Dendritic cell treated with granulocyte-macrophage colony-stimulating factor and Interleukin-4, amounts not matched to agents 40 ng/mL and 50 ng/mL, for 4 days (primary cell): ENCODE data around the gene RPH3AL.
"Not testable (repeated sequence)": the region's sequence is repeated elsewhere in the genome, so short reads cannot be mapped to it uniquely, and the experiment has no call there.

Experiments used
- H3K27ac Mint-ChIP-seq: one replicate; pipeline ENCODE4 v1.8.0; 2022; ENCODE audit warnings: mild to moderate bottlenecking, mixed read lengths
- H3K27me3 Mint-ChIP-seq: one replicate; pipeline ENCODE4 v1.8.0; 2022; ENCODE audit warnings: mild to moderate bottlenecking, mixed read lengths
- H3K36me3 Mint-ChIP-seq: one replicate; pipeline ENCODE4 v1.8.0; 2022; ENCODE audit warnings: low read depth, mixed read lengths
- H3K4me1 Mint-ChIP-seq: one replicate; pipeline ENCODE4 v1.8.0; 2022; ENCODE audit warnings: low read depth, mixed read lengths
- H3K4me3 Mint-ChIP-seq: one replicate; pipeline ENCODE4 v1.8.0; 2022; ENCODE audit warnings: mild to moderate bottlenecking, moderate library complexity, mixed read lengths
- H3K9me3 Mint-ChIP-seq: one replicate; pipeline ENCODE4 v1.8.0; 2022; ENCODE audit warnings: mixed read lengths
- intact Hi-C: fragments of 100-400 bp; cut with micrococcal nuclease; formaldehyde crosslinking; loops from one replicate; pipeline ENCODE4 v1.15.0; 2022

The RPH3AL gene

GRCh38 chr17:249236-249993 lies 103.2 kb downstream of the RPH3AL start:
- intact Hi-C loops, result no loop called here
- H3K27me3 Mint-ChIP-seq, result peaks cover 9% of the 10 kb centered on the region
- no peak overlapping the region for H3K4me3 Mint-ChIP-seq
- no peak overlapping the region for H3K27ac Mint-ChIP-seq
- H3K36me3 Mint-ChIP-seq, result no peaks in the 10 kb centered on the region
- H3K4me1 Mint-ChIP-seq, result no peaks in the 10 kb centered on the region
- H3K9me3 Mint-ChIP-seq, result no peaks in the 10 kb centered on the region

DNA sequence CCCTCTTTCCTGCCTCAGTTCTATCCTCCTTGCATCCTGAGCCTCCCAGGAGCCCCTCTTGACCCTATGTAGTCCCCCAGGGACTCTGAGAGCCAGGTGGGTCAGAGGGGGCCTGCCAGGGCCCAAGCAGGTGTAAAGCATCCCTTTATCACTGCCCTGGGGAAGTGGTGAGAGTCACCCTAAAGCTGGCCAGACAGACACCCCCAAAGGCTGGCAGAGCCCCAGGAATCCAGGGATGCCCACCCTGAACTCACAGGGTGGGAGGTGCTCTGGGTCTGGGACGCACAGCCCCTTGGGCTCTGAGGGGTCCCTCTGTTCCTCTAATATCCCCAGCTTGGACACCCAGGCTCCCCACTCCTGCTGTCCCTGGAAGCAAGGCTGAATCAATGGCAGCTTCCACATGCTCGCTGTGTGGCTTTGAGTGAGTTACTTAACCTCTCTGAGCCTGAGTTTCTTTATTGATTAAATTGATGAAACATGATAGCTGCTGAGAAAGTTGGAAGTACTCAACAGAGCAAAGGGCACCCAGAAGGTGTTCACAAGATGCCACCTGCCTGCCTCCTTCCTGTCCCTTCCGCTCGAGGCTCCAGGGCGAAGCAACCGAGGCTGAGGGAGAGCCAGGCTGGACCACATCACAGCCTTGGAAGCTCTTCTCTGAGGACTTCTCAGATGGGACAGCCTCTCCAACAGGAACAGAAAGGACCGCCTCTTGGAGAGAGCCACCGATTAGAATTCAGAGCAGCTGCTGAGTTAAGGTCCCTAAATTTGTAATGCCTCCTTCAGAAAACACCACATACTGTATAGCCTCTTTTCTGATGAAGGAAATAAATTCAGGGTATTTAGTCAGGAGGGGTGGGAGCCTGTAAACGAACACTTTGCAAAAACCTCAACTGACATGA lies 104.0 kb downstream of the RPH3AL start:
- Mint-ChIP-seq H3K27ac (no peak overlapping the region), H3K27me3 (peaks cover 9% of the 10 kb centered on the region), H3K9me3 (no peaks in the 10 kb centered on the region), H3K4me3 (no peak overlapping the region), H3K36me3 (no peaks in the 10 kb centered on the region), H3K4me1 (peaks cover 4% of the 10 kb centered on the region)
- intact Hi-C loops, result no loop called here

DNA sequence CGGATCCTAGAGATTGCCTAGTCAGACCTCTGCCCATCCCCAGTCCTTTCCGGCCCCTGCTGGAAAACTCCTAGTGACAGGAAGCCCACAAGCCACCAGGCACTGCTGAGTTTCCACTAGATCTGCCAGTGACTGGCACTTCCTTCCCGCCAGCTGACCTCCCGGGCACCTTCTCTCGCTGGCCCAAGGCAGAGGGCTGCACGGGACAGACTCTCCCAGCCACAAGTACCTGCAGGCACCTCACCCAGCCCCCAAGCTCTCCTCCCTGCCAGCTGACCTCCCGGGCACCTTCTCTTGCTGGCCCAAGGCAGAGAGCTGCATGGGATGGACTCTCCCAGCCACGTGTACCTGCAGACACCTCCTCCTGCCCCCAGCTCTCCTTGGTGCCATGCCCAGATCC lies 104.8 kb downstream of the RPH3AL start:
- no peaks in the 10 kb centered on the region for H3K36me3 Mint-ChIP-seq
- H3K27me3 Mint-ChIP-seq, result peaks cover 9% of the 10 kb centered on the region
- intact Hi-C loops, result no loop called here
- no peaks in the 10 kb centered on the region for H3K9me3 Mint-ChIP-seq
- H3K4me1 Mint-ChIP-seq, result peaks cover 9% of the 10 kb centered on the region
- no peak overlapping the region for H3K27ac Mint-ChIP-seq
- H3K4me3 Mint-ChIP-seq, result no peak overlapping the region

- peaks cover 9% of the 10 kb centered on the region for H3K4me1 Mint-ChIP-seq
- H3K36me3 Mint-ChIP-seq, result no peaks in the 10 kb centered on the region
- H3K27ac Mint-ChIP-seq, result no peak overlapping the region
- intact Hi-C loops, result no loop called here
- no peak overlapping the region for H3K4me3 Mint-ChIP-seq
- no peaks in the 10 kb centered on the region for H3K9me3 Mint-ChIP-seq
- peaks cover 9% of the 10 kb centered on the region for H3K27me3 Mint-ChIP-seq
Observed at GRCh38 chr17:246851-247421, 105.7 kb downstream of the RPH3AL start.

GRCh38 chr17:246226-246625 lies 106.4 kb downstream of the RPH3AL start:
- no peaks in the 10 kb centered on the region for H3K36me3 Mint-ChIP-seq
- no peak overlapping the region for H3K27ac Mint-ChIP-seq
- peaks cover 9% of the 10 kb centered on the region for H3K27me3 Mint-ChIP-seq
- H3K4me3 Mint-ChIP-seq, result no peak overlapping the region
- intact Hi-C loops, result no loop called here
- no peaks in the 10 kb centered on the region for H3K9me3 Mint-ChIP-seq
- peaks cover 9% of the 10 kb centered on the region for H3K4me1 Mint-ChIP-seq

GRCh38 chr17:245611-246010 lies 107.0 kb downstream of the RPH3AL start:
- no peaks in the 10 kb centered on the region for H3K36me3 Mint-ChIP-seq

DNA sequence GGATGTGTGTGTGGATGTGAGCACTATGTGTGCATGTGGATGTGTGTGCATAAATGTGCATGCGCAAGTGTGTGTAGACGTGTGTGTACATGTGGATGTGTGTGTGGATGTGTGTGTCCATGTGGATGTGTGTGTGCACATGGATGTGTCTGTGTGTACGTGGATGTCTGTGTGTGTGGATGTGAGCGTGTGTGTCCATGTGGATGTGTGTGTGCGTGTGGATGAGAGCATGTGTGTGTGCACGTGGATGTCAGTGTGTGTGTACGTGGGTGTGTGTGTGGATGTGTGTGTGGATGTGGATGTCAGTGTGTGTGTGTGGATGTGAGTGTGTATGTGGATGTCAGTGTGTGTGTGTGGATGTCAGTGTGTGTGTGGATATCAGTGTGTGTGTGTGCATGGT lies 107.6 kb downstream of the RPH3AL start:
- intact Hi-C loops, result no loop called here

More at GRCh38 chr17:245611-246010, 107.0 kb downstream of the RPH3AL start:
- intact Hi-C loops, result no loop called here
- H3K4me3 Mint-ChIP-seq, result no peak overlapping the region
- H3K27me3 Mint-ChIP-seq, result peaks cover 7% of the 10 kb centered on the region
- no peak overlapping the region for H3K27ac Mint-ChIP-seq
- H3K4me1 Mint-ChIP-seq, result peaks cover 9% of the 10 kb centered on the region
- no peaks in the 10 kb centered on the region for H3K9me3 Mint-ChIP-seq

GRCh38 chr17:243924-244323 lies 108.7 kb downstream of the RPH3AL start:
- H3K27ac Mint-ChIP-seq, intact Hi-C loops, H3K4me3 Mint-ChIP-seq, H3K9me3 Mint-ChIP-seq, H3K36me3 Mint-ChIP-seq, H3K4me1 Mint-ChIP-seq, H3K27me3 Mint-ChIP-seq: not testable (repeated sequence)

More for the DNA sequence above, 107.6 kb downstream of the RPH3AL start:
- H3K4me1 Mint-ChIP-seq, result peaks cover 9% of the 10 kb centered on the region
- H3K27me3 Mint-ChIP-seq, result peaks cover 7% of the 10 kb centered on the region
- no peaks in the 10 kb centered on the region for H3K36me3 Mint-ChIP-seq
- H3K4me3 Mint-ChIP-seq, result no peak overlapping the region
- no peaks in the 10 kb centered on the region for H3K9me3 Mint-ChIP-seq
- no peak overlapping the region for H3K27ac Mint-ChIP-seq

DNA sequence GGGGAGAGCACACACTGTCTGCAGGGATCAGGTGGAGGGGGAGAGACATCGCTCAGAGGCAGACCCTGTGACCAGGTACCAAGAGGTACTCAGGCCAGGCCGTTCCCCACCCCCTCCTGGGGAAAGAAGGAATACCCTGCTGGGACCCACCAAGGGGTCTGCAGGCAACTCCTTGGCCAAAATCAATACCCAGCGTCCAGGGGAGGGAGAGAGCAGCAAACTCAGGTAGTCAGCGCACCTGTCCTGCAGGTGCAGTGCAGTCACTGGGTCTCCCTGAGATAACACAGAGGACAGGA lies 113.7 kb downstream of the RPH3AL start:
- Mint-ChIP-seq H3K4me1 (peaks cover 9% of the 10 kb centered on the region), H3K27me3 (peaks cover 8% of the 10 kb centered on the region), H3K36me3 (no peaks in the 10 kb centered on the region), H3K9me3 (peaks cover 8% of the 10 kb centered on the region), H3K4me3 (no peak overlapping the region), H3K27ac (no peak overlapping the region)
- intact Hi-C loops, result no loop called here

- H3K36me3 Mint-ChIP-seq, result no peaks in the 10 kb centered on the region
- peaks cover 8% of the 10 kb centered on the region for H3K27me3 Mint-ChIP-seq
- H3K4me1 Mint-ChIP-seq, result peaks cover 4% of the 10 kb centered on the region
- peaks cover 8% of the 10 kb centered on the region for H3K9me3 Mint-ChIP-seq
- intact Hi-C loops, result no loop called here
- no peak overlapping the region for H3K4me3 Mint-ChIP-seq
- H3K27ac Mint-ChIP-seq, result no peak overlapping the region
Observed at GRCh38 chr17:238071-238963, 114.3 kb downstream of the RPH3AL start.

DNA sequence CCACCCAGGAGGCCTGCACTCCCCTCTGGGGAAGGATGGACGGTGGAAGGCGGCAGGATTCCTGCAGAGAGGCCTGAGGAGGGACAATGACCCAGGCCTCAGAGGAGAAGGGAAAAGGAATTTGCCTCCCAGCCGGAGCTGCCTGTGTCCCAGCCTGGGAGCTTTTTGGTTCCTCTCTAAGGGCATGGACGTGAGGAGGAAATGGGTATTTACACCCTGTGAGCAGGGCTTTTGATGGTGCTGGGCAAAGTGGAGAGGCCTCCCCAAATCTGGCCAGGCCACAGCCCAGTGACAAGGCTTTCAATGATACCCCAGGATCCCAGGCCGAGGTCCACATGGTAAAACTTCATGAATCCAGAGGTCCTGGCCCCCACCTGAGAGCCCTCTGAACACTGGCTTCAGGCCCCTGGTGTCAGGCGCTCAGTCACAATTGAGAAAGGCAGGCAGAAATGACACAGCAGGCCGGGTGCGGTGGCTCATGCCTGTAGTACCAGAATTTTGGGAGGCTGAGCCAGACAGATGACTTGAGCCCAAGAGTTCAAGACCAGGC lies 115.1 kb downstream of the RPH3AL start:
- Mint-ChIP-seq H3K9me3 (peaks cover 8% of the 10 kb centered on the region), H3K27ac (no peak overlapping the region), H3K36me3 (no peaks in the 10 kb centered on the region), H3K4me1 (peaks cover 10% of the 10 kb centered on the region), H3K4me3 (no peak overlapping the region), H3K27me3 (peaks cover 8% of the 10 kb centered on the region)
- intact Hi-C loops, result no loop called here

GRCh38 chr17:236641-237405 lies 115.8 kb downstream of the RPH3AL start:
- Mint-ChIP-seq H3K9me3 (peaks cover 8% of the 10 kb centered on the region), H3K27me3 (peaks cover 8% of the 10 kb centered on the region), H3K4me3 (no peak overlapping the region), H3K36me3 (no peaks in the 10 kb centered on the region), H3K27ac (no peak overlapping the region), H3K4me1 (peaks cover 11% of the 10 kb centered on the region)
- intact Hi-C loops, result no loop called here
